ENCODE measurements around the gene SPEN. TPM values are rescaled to one million over a fixed set of nuclear protein-coding genes. Genes with fewer than 3 reads are reported as not detected.
"Not testable (repeated sequence)": the region's sequence is repeated elsewhere in the genome, so short reads cannot be mapped to it uniquely, and the experiment has no call there.

SPEN gene
- polyA plus RNA-seq, 1 donor (not counting 4 experiments of a cell fraction or from before 2014, with no cell fraction given) = 8.9 TPM

DNA sequence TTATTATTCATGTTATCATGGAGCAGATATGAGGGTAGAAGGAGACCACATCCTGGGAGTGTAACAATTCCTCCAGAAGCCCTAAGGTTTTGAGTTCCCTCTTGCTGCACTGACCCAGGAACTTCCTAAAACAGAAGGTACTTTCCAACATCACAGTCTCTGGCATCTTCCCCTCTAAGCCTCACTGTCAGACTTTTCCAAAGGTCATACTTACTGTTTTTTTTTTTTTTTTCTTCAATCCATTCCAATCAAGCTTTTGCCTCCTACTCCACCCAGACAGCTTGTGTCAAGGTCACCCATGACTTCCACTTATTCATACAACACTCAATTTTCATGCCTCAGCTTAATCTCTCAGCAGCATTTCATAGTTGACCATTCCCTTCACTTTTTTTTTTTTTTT, 21.7 kb upstream of the SPEN start:
- no peaks in the 10 kb centered on the region for H4K20me1 ChIP-seq (ENCODE audit: control insufficient read depth, extremely low read depth, insufficient read depth, low read length)
- no peak overlapping the region for H3K4me3 ChIP-seq (ENCODE audit: control insufficient read depth in 2 of 3, extremely low read depth in 1 of 3, insufficient read depth in 2 of 3, low read depth in 1 of 3, low read length in 3 of 3)
- H3K27ac ChIP-seq (ENCODE audit: control insufficient read depth, insufficient read depth, low read length) = no peak overlapping the region
- DNase-seq (ENCODE audit: low read depth, low spot score) (no peak), FAIRE-seq (no peak)
- no peak overlapping the region for H2AFZ ChIP-seq (ENCODE audit: control insufficient read depth, low read length)
- H3K4me2 ChIP-seq (ENCODE audit: control insufficient read depth, extremely low read depth, insufficient read depth, low read depth, low read length) = no peak overlapping the region
- TF ChIP-seq, protein P1, sequence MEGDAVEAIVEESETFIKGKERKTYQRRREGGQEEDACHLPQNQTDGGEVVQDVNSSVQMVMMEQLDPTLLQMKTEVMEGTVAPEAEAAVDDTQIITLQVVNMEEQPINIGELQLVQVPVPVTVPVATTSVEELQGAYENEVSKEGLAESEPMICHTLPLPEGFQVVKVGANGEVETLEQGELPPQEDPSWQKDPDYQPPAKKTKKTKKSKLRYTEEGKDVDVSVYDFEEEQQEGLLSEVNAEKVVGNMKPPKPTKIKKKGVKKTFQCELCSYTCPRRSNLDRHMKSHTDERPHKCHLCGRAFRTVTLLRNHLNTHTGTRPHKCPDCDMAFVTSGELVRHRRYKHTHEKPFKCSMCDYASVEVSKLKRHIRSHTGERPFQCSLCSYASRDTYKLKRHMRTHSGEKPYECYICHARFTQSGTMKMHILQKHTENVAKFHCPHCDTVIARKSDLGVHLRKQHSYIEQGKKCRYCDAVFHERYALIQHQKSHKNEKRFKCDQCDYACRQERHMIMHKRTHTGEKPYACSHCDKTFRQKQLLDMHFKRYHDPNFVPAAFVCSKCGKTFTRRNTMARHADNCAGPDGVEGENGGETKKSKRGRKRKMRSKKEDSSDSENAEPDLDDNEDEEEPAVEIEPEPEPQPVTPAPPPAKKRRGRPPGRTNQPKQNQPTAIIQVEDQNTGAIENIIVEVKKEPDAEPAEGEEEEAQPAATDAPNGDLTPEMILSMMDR (optimal IDR thresholded peaks at IDR 0.05 in 1 of 3, IDR thresholded peaks at IDR 0.05 in 1 of 3, conservative IDR thresholded peaks at IDR 0.05 in 1 of 3; ENCODE audit: extremely low read depth in 1 of 3, insufficient read depth in 2 of 3, low read length in 3 of 3) = no peak
- TF ChIP-seq EZH2 (IDR thresholded peaks at IDR 0.05; ENCODE audit: low read length) = no peak
- no peaks in the 10 kb centered on the region for H3K79me2 ChIP-seq (ENCODE audit: control insufficient read depth, insufficient read depth, low read length)
- no peak overlapping the region for H3K9ac ChIP-seq (ENCODE audit: control insufficient read depth, extremely low read depth, insufficient read depth, low read length)
- H3K36me3 ChIP-seq (ENCODE audit: control insufficient read depth in 2 of 2, extremely low read depth in 1 of 2, insufficient read depth in 2 of 2, low read length in 2 of 2) = no peaks in the 10 kb centered on the region
- peaks cover 19% of the 10 kb centered on the region for H3K4me1 ChIP-seq (ENCODE audit: control insufficient read depth, extremely low read depth, insufficient read depth, low read length)
- H3K27me3 ChIP-seq (ENCODE audit: control insufficient read depth, extremely low read depth, insufficient read depth, low read length) = no peaks in the 10 kb centered on the region
- H3K9me3 ChIP-seq (ENCODE audit: control insufficient read depth, low read depth, low read length) = no peaks in the 10 kb centered on the region
- no peaks in the 10 kb centered on the region for H3K9me1 ChIP-seq (ENCODE audit: control insufficient read depth, extremely low read depth, insufficient read depth, low read length)
- dilution Hi-C loops (cut with MboI; ENCODE audit: extremely low pct_ligation_motif_present, low sequenced_read_pairs) = no loop called here

DNA sequence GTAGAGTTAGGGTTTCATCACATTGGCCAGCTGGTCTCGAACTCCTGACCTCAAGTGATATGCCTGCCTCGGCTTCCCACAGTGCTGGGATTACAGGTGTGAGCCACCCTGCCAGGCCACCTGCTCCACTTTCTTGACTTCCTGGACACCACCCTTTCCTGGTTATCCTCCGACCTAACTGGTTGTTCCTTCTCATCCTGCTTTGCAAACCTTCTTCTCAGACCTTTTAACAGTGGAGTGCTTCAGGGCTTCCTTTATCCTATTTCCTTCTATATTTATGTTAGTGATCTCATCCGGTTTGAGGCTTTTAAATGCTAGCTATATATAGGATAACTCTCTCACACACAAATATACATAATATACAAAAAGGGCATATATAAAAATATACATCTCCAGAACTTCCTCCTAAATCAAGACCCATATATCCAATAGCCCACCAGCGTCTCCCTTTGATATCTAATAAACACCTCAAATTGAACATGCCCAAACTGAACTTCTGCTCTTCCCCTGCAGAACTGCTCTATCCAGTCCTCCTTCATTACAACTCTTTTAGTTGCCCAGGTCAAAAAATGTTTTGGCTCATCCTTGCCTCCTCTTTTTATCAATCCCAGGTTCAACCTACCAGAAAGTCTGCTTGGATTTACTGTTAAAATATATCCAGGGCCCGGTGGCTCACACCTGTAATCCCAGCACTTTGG, 20.5 kb upstream of the SPEN start:
- no peak overlapping the region for H3K4me3 ChIP-seq (ENCODE audit: control insufficient read depth in 2 of 3, extremely low read depth in 1 of 3, insufficient read depth in 2 of 3, low read depth in 1 of 3, low read length in 3 of 3)
- no peaks in the 10 kb centered on the region for H3K27me3 ChIP-seq (ENCODE audit: control insufficient read depth, extremely low read depth, insufficient read depth, low read length)
- H3K79me2 ChIP-seq (ENCODE audit: control insufficient read depth, insufficient read depth, low read length) = no peaks in the 10 kb centered on the region
- FAIRE-seq (no peak), DNase-seq (ENCODE audit: low read depth, low spot score) (no peak)
- H3K4me1 ChIP-seq (ENCODE audit: control insufficient read depth, extremely low read depth, insufficient read depth, low read length) = peaks cover 30% of the 10 kb centered on the region
- H3K4me2 ChIP-seq (ENCODE audit: control insufficient read depth, extremely low read depth, insufficient read depth, low read depth, low read length) = no peak overlapping the region
- dilution Hi-C loops (cut with MboI; ENCODE audit: extremely low pct_ligation_motif_present, low sequenced_read_pairs) = no loop called here
- H3K9me1 ChIP-seq (ENCODE audit: control insufficient read depth, extremely low read depth, insufficient read depth, low read length) = no peaks in the 10 kb centered on the region
- H4K20me1 ChIP-seq (ENCODE audit: control insufficient read depth, extremely low read depth, insufficient read depth, low read length) = no peaks in the 10 kb centered on the region
- H2AFZ ChIP-seq (ENCODE audit: control insufficient read depth, low read length) = no peak overlapping the region
- H3K9me3 ChIP-seq (ENCODE audit: control insufficient read depth, low read depth, low read length) = no peaks in the 10 kb centered on the region
- no peaks in the 10 kb centered on the region for H3K36me3 ChIP-seq (ENCODE audit: control insufficient read depth in 2 of 2, extremely low read depth in 1 of 2, insufficient read depth in 2 of 2, low read length in 2 of 2)
- H3K27ac ChIP-seq (ENCODE audit: control insufficient read depth, insufficient read depth, low read length) = no peak overlapping the region
- TF ChIP-seq EZH2 (IDR thresholded peaks at IDR 0.05; ENCODE audit: low read length) = no peak
- TF ChIP-seq, protein P1 (optimal IDR thresholded peaks at IDR 0.05 in 1 of 3, IDR thresholded peaks at IDR 0.05 in 1 of 3, conservative IDR thresholded peaks at IDR 0.05 in 1 of 3; ENCODE audit: extremely low read depth in 1 of 3, insufficient read depth in 2 of 3, low read length in 3 of 3) = no peak
- no peak overlapping the region for H3K9ac ChIP-seq (ENCODE audit: control insufficient read depth, extremely low read depth, insufficient read depth, low read length)

DNA sequence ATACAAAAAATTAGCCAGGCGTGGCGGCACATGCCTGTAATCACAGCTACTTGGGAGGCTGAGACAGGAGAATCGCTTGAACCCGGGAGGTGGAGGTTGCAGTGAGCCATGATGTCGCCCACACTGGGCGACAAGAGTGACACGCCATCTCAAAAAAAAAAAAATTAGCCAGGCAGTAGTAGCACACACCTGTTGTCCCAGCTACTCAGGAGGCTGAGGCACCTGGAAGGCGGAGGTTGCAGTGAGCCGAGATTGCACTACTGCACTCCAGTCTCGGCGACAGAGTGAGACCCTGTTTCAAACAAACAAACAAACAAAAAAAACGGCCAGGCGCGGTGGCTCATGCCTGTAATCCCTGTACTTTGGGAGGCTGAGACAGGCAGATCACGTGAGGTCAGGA, 19.9 kb upstream of the SPEN start:
- dilution Hi-C loops (cut with MboI; ENCODE audit: extremely low pct_ligation_motif_present, low sequenced_read_pairs); FAIRE-seq: not testable (repeated sequence)
- H3K4me1 ChIP-seq (ENCODE audit: control insufficient read depth, extremely low read depth, insufficient read depth, low read length) = peaks cover 36% of the 10 kb centered on the region

GRCh38 chr1:15828931-15829330, 18.6 kb upstream of the SPEN start:
- FAIRE-seq; H3K9ac ChIP-seq (ENCODE audit: control insufficient read depth, extremely low read depth, insufficient read depth, low read length); H3K4me2 ChIP-seq (ENCODE audit: control insufficient read depth, extremely low read depth, insufficient read depth, low read depth, low read length); H3K36me3 ChIP-seq (ENCODE audit: control insufficient read depth in 2 of 2, extremely low read depth in 1 of 2, insufficient read depth in 2 of 2, low read length in 2 of 2); H2AFZ ChIP-seq (ENCODE audit: control insufficient read depth, low read length); H3K27me3 ChIP-seq (ENCODE audit: control insufficient read depth, extremely low read depth, insufficient read depth, low read length); H3K79me2 ChIP-seq (ENCODE audit: control insufficient read depth, insufficient read depth, low read length); H3K4me3 ChIP-seq (ENCODE audit: control insufficient read depth in 2 of 3, extremely low read depth in 1 of 3, insufficient read depth in 2 of 3, low read depth in 1 of 3, low read length in 3 of 3); H3K9me1 ChIP-seq (ENCODE audit: control insufficient read depth, extremely low read depth, insufficient read depth, low read length); DNase-seq (ENCODE audit: low read depth, low spot score); H3K9me3 ChIP-seq (ENCODE audit: control insufficient read depth, low read depth, low read length); H4K20me1 ChIP-seq (ENCODE audit: control insufficient read depth, extremely low read depth, insufficient read depth, low read length); H3K27ac ChIP-seq (ENCODE audit: control insufficient read depth, insufficient read depth, low read length); dilution Hi-C loops (cut with MboI; ENCODE audit: extremely low pct_ligation_motif_present, low sequenced_read_pairs): not testable (repeated sequence)
- H3K4me1 ChIP-seq (ENCODE audit: control insufficient read depth, extremely low read depth, insufficient read depth, low read length) = peaks cover 35% of the 10 kb centered on the region

More for the DNA sequence above, 19.9 kb upstream of the SPEN start:
- not testable (repeated sequence) for H3K4me3 ChIP-seq (ENCODE audit: control insufficient read depth in 2 of 3, extremely low read depth in 1 of 3, insufficient read depth in 2 of 3, low read depth in 1 of 3, low read length in 3 of 3); H4K20me1 ChIP-seq (ENCODE audit: control insufficient read depth, extremely low read depth, insufficient read depth, low read length); H3K36me3 ChIP-seq (ENCODE audit: control insufficient read depth in 2 of 2, extremely low read depth in 1 of 2, insufficient read depth in 2 of 2, low read length in 2 of 2); H2AFZ ChIP-seq (ENCODE audit: control insufficient read depth, low read length); H3K9me1 ChIP-seq (ENCODE audit: control insufficient read depth, extremely low read depth, insufficient read depth, low read length); H3K27ac ChIP-seq (ENCODE audit: control insufficient read depth, insufficient read depth, low read length); H3K9ac ChIP-seq (ENCODE audit: control insufficient read depth, extremely low read depth, insufficient read depth, low read length); H3K4me2 ChIP-seq (ENCODE audit: control insufficient read depth, extremely low read depth, insufficient read depth, low read depth, low read length); H3K79me2 ChIP-seq (ENCODE audit: control insufficient read depth, insufficient read depth, low read length); DNase-seq (ENCODE audit: low read depth, low spot score); H3K27me3 ChIP-seq (ENCODE audit: control insufficient read depth, extremely low read depth, insufficient read depth, low read length); H3K9me3 ChIP-seq (ENCODE audit: control insufficient read depth, low read depth, low read length)

Data from keratinocyte (primary cell).